ENCODE data around the gene RAI14.
"Not testable (repeated sequence)": the region's sequence is repeated elsewhere in the genome, so short reads cannot be mapped to it uniquely, and the experiment has no call there.

The RAI14 gene

GRCh38 chr5:34827588-34828506, 171.7 kb downstream of the RAI14 start:
- peaks cover 8% of the 10 kb centered on the region for H3K9me3 ChIP-seq (ENCODE audit: low read length)
- H3K4me3 ChIP-seq (ENCODE audit: low read length): no peak overlapping the region
- H3K27me3 ChIP-seq (ENCODE audit: insufficient read depth, low read length): no peaks in the 10 kb centered on the region
- no peaks in the 10 kb centered on the region for H3K4me1 ChIP-seq (ENCODE audit: insufficient read depth, low read length)
- no peak overlapping the region for H2AFZ ChIP-seq (ENCODE audit: low read depth, low read length)
- H3K36me3 ChIP-seq (ENCODE audit: insufficient read depth, low read length): peaks cover 82% of the 10 kb centered on the region

- H2AFZ ChIP-seq (ENCODE audit: low read depth, low read length); H3K4me3 ChIP-seq (ENCODE audit: low read length); H3K9me3 ChIP-seq (ENCODE audit: low read length); H3K27me3 ChIP-seq (ENCODE audit: insufficient read depth, low read length); H3K4me1 ChIP-seq (ENCODE audit: insufficient read depth, low read length): not testable (repeated sequence)
- peaks cover 68% of the 10 kb centered on the region for H3K36me3 ChIP-seq (ENCODE audit: insufficient read depth, low read length)
These were observed 174.7 kb downstream of the RAI14 start for GRCh38 chr5:34830827-34831226.

GRCh38 chr5:34831303-34831702, 175.2 kb downstream of the RAI14 start:
- peaks cover 64% of the 10 kb centered on the region for H3K36me3 ChIP-seq (ENCODE audit: insufficient read depth, low read length)
- no peak overlapping the region for H2AFZ ChIP-seq (ENCODE audit: low read depth, low read length)
- H3K4me1 ChIP-seq (ENCODE audit: insufficient read depth, low read length): peaks cover 4% of the 10 kb centered on the region
- no peak overlapping the region for H3K4me3 ChIP-seq (ENCODE audit: low read length)
- peaks cover 5% of the 10 kb centered on the region for H3K9me3 ChIP-seq (ENCODE audit: low read length)
- no peaks in the 10 kb centered on the region for H3K27me3 ChIP-seq (ENCODE audit: insufficient read depth, low read length)

- no peaks in the 10 kb centered on the region for H3K27me3 ChIP-seq (ENCODE audit: insufficient read depth, low read length)
- no peak overlapping the region for H2AFZ ChIP-seq (ENCODE audit: low read depth, low read length)
- H3K36me3 ChIP-seq (ENCODE audit: insufficient read depth, low read length): peaks cover 52% of the 10 kb centered on the region
- no peaks in the 10 kb centered on the region for H3K9me3 ChIP-seq (ENCODE audit: low read length)
- no peak overlapping the region for H3K4me3 ChIP-seq (ENCODE audit: low read length)
- peaks cover 4% of the 10 kb centered on the region for H3K4me1 ChIP-seq (ENCODE audit: insufficient read depth, low read length)
These were observed 176.4 kb downstream of the RAI14 start for GRCh38 chr5:34832568-34832967.

- H3K4me3 ChIP-seq (ENCODE audit: low read length): no peak overlapping the region
- no peak overlapping the region for H2AFZ ChIP-seq (ENCODE audit: low read depth, low read length)
- H3K4me1 ChIP-seq (ENCODE audit: insufficient read depth, low read length): peaks cover 4% of the 10 kb centered on the region
- H3K27me3 ChIP-seq (ENCODE audit: insufficient read depth, low read length): no peaks in the 10 kb centered on the region
- H3K36me3 ChIP-seq (ENCODE audit: insufficient read depth, low read length): peaks cover 47% of the 10 kb centered on the region
- no peaks in the 10 kb centered on the region for H3K9me3 ChIP-seq (ENCODE audit: low read length)
These were observed 177.0 kb downstream of the RAI14 start for GRCh38 chr5:34833090-34833489.

- no peak overlapping the region for H2AFZ ChIP-seq (ENCODE audit: low read depth, low read length)
These were observed 178.1 kb downstream of the RAI14 start for GRCh38 chr5:34833976-34834793.

GRCh38 chr5:34834794-34835089, 178.6 kb downstream of the RAI14 start:
- H3K4me1 ChIP-seq (ENCODE audit: insufficient read depth, low read length): peaks cover 12% of the 10 kb centered on the region
- H3K4me3 ChIP-seq (ENCODE audit: low read length): no peak overlapping the region
- H3K27me3 ChIP-seq (ENCODE audit: insufficient read depth, low read length): no peaks in the 10 kb centered on the region
- H3K9me3 ChIP-seq (ENCODE audit: low read length): no peaks in the 10 kb centered on the region
- no peak overlapping the region for H2AFZ ChIP-seq (ENCODE audit: low read depth, low read length)
- peaks cover 37% of the 10 kb centered on the region for H3K36me3 ChIP-seq (ENCODE audit: insufficient read depth, low read length)

More at GRCh38 chr5:34833976-34834793, 178.1 kb downstream of the RAI14 start:
- Histone ChIP-seq H3K36me3 (ENCODE audit: insufficient read depth, low read length) (peaks cover 41% of the 10 kb centered on the region), H3K4me1 (ENCODE audit: insufficient read depth, low read length) (peaks cover 7% of the 10 kb centered on the region), H3K27me3 (ENCODE audit: insufficient read depth, low read length) (no peaks in the 10 kb centered on the region), H3K9me3 (ENCODE audit: low read length) (no peaks in the 10 kb centered on the region), H3K4me3 (ENCODE audit: low read length) (no peak overlapping the region)

GRCh38 chr5:34835664-34836063, 179.5 kb downstream of the RAI14 start:
- H2AFZ ChIP-seq (ENCODE audit: low read depth, low read length): no peak overlapping the region
- H3K36me3 ChIP-seq (ENCODE audit: insufficient read depth, low read length): peaks cover 27% of the 10 kb centered on the region
- no peak overlapping the region for H3K4me3 ChIP-seq (ENCODE audit: low read length)
- no peaks in the 10 kb centered on the region for H3K27me3 ChIP-seq (ENCODE audit: insufficient read depth, low read length)
- H3K4me1 ChIP-seq (ENCODE audit: insufficient read depth, low read length): peaks cover 12% of the 10 kb centered on the region
- H3K9me3 ChIP-seq (ENCODE audit: low read length): no peaks in the 10 kb centered on the region

GRCh38 chr5:34838785-34839714, 182.9 kb downstream of the RAI14 start, which contains the start of gene TTC23L:
Gene TTC23L (plus strand): TSS chr5:34839164. CDS start chr5:34840672, 1,508 bp downstream.
- Histone ChIP-seq H3K36me3 (ENCODE audit: insufficient read depth, low read length) (peaks cover 2% of the 10 kb centered on the region), H3K4me3 (ENCODE audit: low read length) (peak within 1 kb of the TSS; percentile 62), H3K4me1 (ENCODE audit: insufficient read depth, low read length) (peaks cover 13% of the 10 kb centered on the region), H3K27me3 (ENCODE audit: insufficient read depth, low read length) (no peaks in the 10 kb centered on the region), H2AFZ (ENCODE audit: low read depth, low read length) (peak within 1 kb of the TSS; percentile 84), H3K9me3 (ENCODE audit: low read length) (peaks cover 5% of the 10 kb centered on the region)

GRCh38 chr5:34841816-34842215, 185.7 kb downstream of the RAI14 start:
- H3K4me3 ChIP-seq (ENCODE audit: low read length): no peak overlapping the region
- no peaks in the 10 kb centered on the region for H3K27me3 ChIP-seq (ENCODE audit: insufficient read depth, low read length)
- H3K4me1 ChIP-seq (ENCODE audit: insufficient read depth, low read length): peaks cover 10% of the 10 kb centered on the region
- no peaks in the 10 kb centered on the region for H3K36me3 ChIP-seq (ENCODE audit: insufficient read depth, low read length)
- peaks cover 5% of the 10 kb centered on the region for H3K9me3 ChIP-seq (ENCODE audit: low read length)
- no peak overlapping the region for H2AFZ ChIP-seq (ENCODE audit: low read depth, low read length)

GRCh38 chr5:34842554-34842953, 186.4 kb downstream of the RAI14 start:
- Histone ChIP-seq H3K36me3 (ENCODE audit: insufficient read depth, low read length) (no peaks in the 10 kb centered on the region), H3K4me1 (ENCODE audit: insufficient read depth, low read length) (peaks cover 10% of the 10 kb centered on the region), H2AFZ (ENCODE audit: low read depth, low read length) (no peak overlapping the region), H3K4me3 (ENCODE audit: low read length) (no peak overlapping the region), H3K27me3 (ENCODE audit: insufficient read depth, low read length) (no peaks in the 10 kb centered on the region), H3K9me3 (ENCODE audit: low read length) (peaks cover 5% of the 10 kb centered on the region)

- Histone ChIP-seq H3K27me3 (ENCODE audit: insufficient read depth, low read length) (no peaks in the 10 kb centered on the region), H3K4me3 (ENCODE audit: low read length) (no peak overlapping the region), H3K4me1 (ENCODE audit: insufficient read depth, low read length) (peaks cover 10% of the 10 kb centered on the region), H2AFZ (ENCODE audit: low read depth, low read length) (no peak overlapping the region), H3K9me3 (ENCODE audit: low read length) (peaks cover 5% of the 10 kb centered on the region), H3K36me3 (ENCODE audit: insufficient read depth, low read length) (no peaks in the 10 kb centered on the region)
These were observed 187.4 kb downstream of the RAI14 start for GRCh38 chr5:34843497-34843896.
